WTC11 (cell line): ENCODE measurements around the gene EGR1. TPM values are rescaled to one million over a fixed set of nuclear protein-coding genes. Genes with fewer than 3 reads are reported as not detected.

Source experiments
- ATAC-seq: fragments of 200-7000 bp; cut with Tn5 transposase; 2 replicates; pipeline ENCODE4 v1.10.0; 2021; ENCODE audit warnings: mild to moderate bottlenecking, moderate library complexity
- CTCF ChIA-PET: fragments of 300-600 bp; sonication (Branson Sonifier 250); formaldehyde crosslinking; loops from one replicate; lab custom pipeline; 2021; ENCODE audit warnings: antibody characterized with exemption; lab: Charles Lee
- POLR2A ChIA-PET: fragments of 350-600 bp; sonication (Branson Sonifier 250); formaldehyde crosslinking; loops from one replicate; lab custom pipeline; 2021; ENCODE audit warnings: antibody characterized with exemption; lab: Charles Lee
- DNase-seq: peaks from one replicate; pipeline ENCODE4 v3.0.0; 2021; ENCODE audit warnings: low spot score
- H3K27ac Mint-ChIP-seq: 2 replicates; pipeline ENCODE4 v1.8.0; 2021; ENCODE audit warnings: mixed read lengths
- H3K27me3 Mint-ChIP-seq: 2 replicates; pipeline ENCODE4 v1.8.0; 2021; ENCODE audit warnings: low read depth, mild to moderate bottlenecking, moderate library complexity, mixed read lengths
- H3K36me3 Mint-ChIP-seq: 2 replicates; pipeline ENCODE4 v1.8.0; 2021; ENCODE audit warnings: mixed read lengths
- H3K4me1 Mint-ChIP-seq: 2 replicates; pipeline ENCODE4 v1.8.0; 2022; ENCODE audit warnings: mixed read lengths
- H3K4me3 Mint-ChIP-seq: 2 replicates; pipeline ENCODE4 v1.8.0; 2021; ENCODE audit warnings: mild to moderate bottlenecking, moderate library complexity, mixed read lengths
- H3K9me3 Mint-ChIP-seq: 2 replicates; pipeline ENCODE4 v1.8.0; 2021; ENCODE audit warnings: mixed read lengths
- AR ChIP-seq: fragments of 250-450 bp; sonication (Bioruptor Pico); IDR thresholded peaks from 2 replicates; pipeline ENCODE4 v1.9.0; 2021; ENCODE audit warnings: mild to moderate bottlenecking
- E2F5 ChIP-seq: sonication (generic); formaldehyde crosslinking; IDR thresholded peaks from 2 replicates; pipeline ENCODE4 v1.8.1; 2022; ENCODE audit warnings: mild to moderate bottlenecking, moderate library complexity, missing genetic modification reagents
- ETV6 ChIP-seq: sonication (generic); formaldehyde crosslinking; IDR thresholded peaks from 2 replicates; pipeline ENCODE4 v1.8.1; 2022; ENCODE audit warnings: mild to moderate bottlenecking, missing genetic modification reagents
- FOXJ3 ChIP-seq: sonication (generic); formaldehyde crosslinking; IDR thresholded peaks from 2 replicates; pipeline ENCODE4 v1.9.0; 2021; ENCODE audit warnings: missing genetic modification reagents, mild to moderate bottlenecking, borderline replicate concordance
- FOXP4 ChIP-seq: sonication (generic); formaldehyde crosslinking; IDR thresholded peaks from 2 replicates; pipeline ENCODE4 v1.8.0; 2022; ENCODE audit warnings: mild to moderate bottlenecking, missing genetic modification reagents
- IRF2 ChIP-seq: sonication (generic); formaldehyde crosslinking; IDR thresholded peaks from 2 replicates; pipeline ENCODE4 v1.8.0; 2022; ENCODE audit warnings: low read depth, missing genetic modification reagents, borderline replicate concordance
- PREB ChIP-seq: sonication (generic); formaldehyde crosslinking; IDR thresholded peaks from 2 replicates; pipeline ENCODE4 v1.8.1; 2022; ENCODE audit warnings: mild to moderate bottlenecking, missing genetic modification reagents, moderate library complexity, borderline replicate concordance
- SP1 ChIP-seq: sonication (generic); formaldehyde crosslinking; conservative IDR thresholded peaks from 2 replicates; pipeline ENCODE4 v1.8.1; 2022; ENCODE audit warnings: missing genetic modification reagents
- ZBTB21 ChIP-seq: sonication (generic); formaldehyde crosslinking; IDR thresholded peaks from 2 replicates; pipeline ENCODE4 v1.8.1; 2023; ENCODE audit warnings: mild to moderate bottlenecking, missing genetic modification reagents, borderline replicate concordance
- ZMAT4 ChIP-seq: fragments of 250-450 bp; sonication (Bioruptor Pico); IDR thresholded peaks from 2 replicates; pipeline ENCODE4 v1.9.0; 2021; ENCODE audit warnings: mild to moderate bottlenecking
- ZNF138 ChIP-seq: sonication (generic); formaldehyde crosslinking; conservative IDR thresholded peaks from 2 replicates; pipeline ENCODE4 v1.8.1; 2022; ENCODE audit warnings: mild to moderate bottlenecking, moderate library complexity, missing genetic modification reagents
- total RNA-seq: library from RNA; stranded (reverse); gene quantifications from 3 replicates; pipeline ENCODE4 v1.2.3, GENCODE V29; 2021

The EGR1 gene
- total RNA-seq, 1 experiment from 2014 or later, result 15.7 TPM

- TF ChIP-seq ZMAT4, result no peak
- TF ChIP-seq AR (CRISPR knock-in tag), result no peak
- TF ChIP-seq IRF2 (CRISPR knock-in tag), result no peak
- TF ChIP-seq FOXJ3 (CRISPR knock-in tag), result no peak
- TF ChIP-seq E2F5 (CRISPR knock-in tag), result no peak
- TF ChIP-seq PREB (CRISPR knock-in tag), result no peak
- TF ChIP-seq ZNF138 (CRISPR knock-in tag), result no peak
- Mint-ChIP-seq H3K4me1 (no peaks in the 10 kb centered on the region), H3K27me3 (no peaks in the 10 kb centered on the region), H3K27ac (no peak overlapping the region), H3K36me3 (peaks cover 75% of the 10 kb centered on the region), H3K9me3 (no peaks in the 10 kb centered on the region), H3K4me3 (no peak overlapping the region)
- CTCF ChIA-PET, result no interaction called here
- POLR2A ChIA-PET, result no interaction called here
- no peak for ATAC-seq
- DNase-seq, result no peak
These were observed 50.4 kb downstream of the EGR1 start for GRCh38 chr5:138515556-138516245.

- H3K4me3 Mint-ChIP-seq, result no peak overlapping the region
- DNase-seq (no peak), ATAC-seq (no peak)
- CTCF ChIA-PET, result no interaction called here
- H3K36me3 Mint-ChIP-seq, result peaks cover 61% of the 10 kb centered on the region
- no peaks in the 10 kb centered on the region for H3K9me3 Mint-ChIP-seq
- H3K27me3 Mint-ChIP-seq, result no peaks in the 10 kb centered on the region
- H3K4me1 Mint-ChIP-seq, result no peaks in the 10 kb centered on the region
- TF ChIP-seq ZBTB21 (CRISPR knock-in tag) (no peak), FOXP4 (CRISPR knock-in tag) (no peak), ETV6 (CRISPR knock-in tag) (no peak), SP1 (no peak)
- TF ChIP-seq, all 79 proteins: peak for 0
- no peak overlapping the region for H3K27ac Mint-ChIP-seq
- POLR2A ChIA-PET, result no interaction called here
These were observed 52.2 kb downstream of the EGR1 start for GRCh38 chr5:138517437-138517836.

Other genes starting within 250 kb of the EGR1 start
- gene GFRA3, start 190.9 kb upstream of the EGR1 start, total RNA-seq, result 0.69 to 1.3 TPM (median 0.94 TPM) in 3 replicates
- gene CDC25C, start 133.7 kb upstream of the EGR1 start, total RNA-seq, result 15.0 to 18.8 TPM (median 16.1 TPM) in 3 replicates
- 51.3 to 56.2 TPM (median 53.0 TPM) in 3 replicates for gene FAM53C, start 127.2 kb upstream of the EGR1 start, total RNA-seq
- 86.2 to 89.0 TPM (median 87.9 TPM) in 3 replicates for gene KDM3B, start 112.8 kb upstream of the EGR1 start, total RNA-seq
- gene REEP2, start 26.4 kb upstream of the EGR1 start, total RNA-seq, result 47.7 to 51.1 TPM (median 50.9 TPM) in 3 replicates
- 110 to 137 TPM (median 115 TPM) in 3 replicates for gene ETF1, start 77.8 kb downstream of the EGR1 start, total RNA-seq
- gene HSPA9, start 109.9 kb downstream of the EGR1 start, total RNA-seq, result 313 to 414 TPM (median 328 TPM) in 3 replicates